ENCODE measurements around the gene TMEM132C. TPM values are rescaled to one million over a fixed set of nuclear protein-coding genes. Genes with fewer than 3 reads are reported as not detected.

The TMEM132C gene
- polyA plus RNA-seq, 1 of the 3 experiments (the other 2 are of a cell fraction) = not detected

DNA sequence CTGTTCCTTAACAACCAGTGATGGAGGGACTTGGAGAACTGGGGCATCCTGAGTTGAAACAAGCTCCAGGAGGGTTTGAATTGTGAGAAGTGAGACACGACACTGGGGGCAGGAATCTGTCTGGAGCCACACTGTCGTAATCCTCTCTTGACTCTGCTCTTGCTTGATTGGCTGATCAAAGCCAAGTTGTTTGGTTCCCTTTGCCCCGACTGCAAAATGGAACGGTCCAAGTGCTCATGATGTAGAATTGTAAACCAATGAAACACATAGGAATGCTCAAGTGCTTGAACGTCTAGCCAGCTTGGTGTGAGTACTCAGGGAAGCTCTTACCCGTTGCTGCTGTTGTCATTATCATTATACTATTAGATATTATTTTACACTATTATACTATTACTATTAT, 98.1 kb downstream of the TMEM132C start:
- no peaks in the 10 kb centered on the region for H3K9me3 ChIP-seq
- no peaks in the 10 kb centered on the region for H4K20me1 ChIP-seq (ENCODE audit: insufficient read depth)
- POLR2A ChIA-PET = no interaction called here
- no peaks in the 10 kb centered on the region for H3K9me2 ChIP-seq
- H3K27ac ChIP-seq (ENCODE audit: low read depth in 2 of 2, low read length in 1 of 2) = no peak overlapping the region
- H3K4me2 ChIP-seq = no peak overlapping the region
- H2AFZ ChIP-seq (ENCODE audit: low read depth) = no peak overlapping the region
- no peaks in the 10 kb centered on the region for H3K27me3 ChIP-seq (ENCODE audit: insufficient read depth)
- H3K9ac ChIP-seq = no peak overlapping the region
- no peaks in the 10 kb centered on the region for H3F3A ChIP-seq (replicated peaks; ENCODE audit: insufficient read depth)
- no peaks in the 10 kb centered on the region for H3K36me3 ChIP-seq (replicated peaks in 1 of 2; ENCODE audit: control insufficient read depth in 1 of 2, insufficient read depth in 2 of 2, low read length in 1 of 2)
- CTCF ChIA-PET = interaction anchor here (1.0 to 1.2 kb wide), 2 partner anchors 23 to 106 kb away, joined by 4 to 5 read pairs; no protein-coding TSS in a partner anchor
- no peaks in the 10 kb centered on the region for H3K79me2 ChIP-seq (ENCODE audit: insufficient read depth)
- TF ChIP-seq YY1 (IDR thresholded peaks at IDR 0.05; ENCODE audit: low read depth) = no peak
- TF ChIP-seq IRF3 (IDR thresholded peaks at IDR 0.05; ENCODE audit: low read depth, low read length) = no peak
- WGBS (ENCODE audit: low lambda C conversion rate) = 18% methylated on average over 6 of the region's 6 CpGs
- no peak overlapping the region for H3K4me3 ChIP-seq (ENCODE audit: low read depth in 2 of 2, low read length in 1 of 2)
- DNase-seq = no peak
- H3K4me1 ChIP-seq (ENCODE audit: control insufficient read depth in 1 of 2, insufficient read depth in 2 of 2, low read depth in 1 of 2, low read length in 1 of 2) = no peaks in the 10 kb centered on the region

- Histone ChIP-seq H3K79me2 (ENCODE audit: insufficient read depth) (no peaks in the 10 kb centered on the region), H3K27ac (ENCODE audit: low read depth in 2 of 2, low read length in 1 of 2) (no peak overlapping the region), H3F3A (replicated peaks; ENCODE audit: insufficient read depth) (no peaks in the 10 kb centered on the region), H4K20me1 (ENCODE audit: insufficient read depth) (no peaks in the 10 kb centered on the region), H3K4me3 (ENCODE audit: low read depth in 2 of 2, low read length in 1 of 2) (no peak overlapping the region), H3K9ac (no peak overlapping the region), H2AFZ (ENCODE audit: low read depth) (no peak overlapping the region), H3K9me3 (no peaks in the 10 kb centered on the region), H3K4me2 (no peak overlapping the region), H3K36me3 (replicated peaks in 1 of 2; ENCODE audit: control insufficient read depth in 1 of 2, insufficient read depth in 2 of 2, low read length in 1 of 2) (no peaks in the 10 kb centered on the region), H3K27me3 (ENCODE audit: insufficient read depth) (no peaks in the 10 kb centered on the region), H3K4me1 (ENCODE audit: control insufficient read depth in 1 of 2, insufficient read depth in 2 of 2, low read depth in 1 of 2, low read length in 1 of 2) (no peaks in the 10 kb centered on the region), H3K9me2 (no peaks in the 10 kb centered on the region)
- DNase-seq = no peak
- 33% methylated on average over 23 of the region's 26 CpGs for WGBS (ENCODE audit: low lambda C conversion rate)
- CTCF ChIA-PET = interaction anchor here (1.2 kb wide), 1 partner anchor 22 kb away, joined by 4 read pairs; no protein-coding TSS in a partner anchor
- POLR2A ChIA-PET = no interaction called here
- TF ChIP-seq FOXM1 (IDR thresholded peaks at IDR 0.05; ENCODE audit: low read depth) (no peak), TCF12 (IDR thresholded peaks at IDR 0.05) (no peak), RFX5 (IDR thresholded peaks at IDR 0.05; ENCODE audit: low read length) (no peak), FOSL2 (IDR thresholded peaks at IDR 0.05; ENCODE audit: borderline replicate concordance, low read depth) (no peak), NFIC (IDR thresholded peaks at IDR 0.05; ENCODE audit: borderline replicate concordance) (no peak), ELF1 (IDR thresholded peaks at IDR 0.05) (no peak), POLR2AphosphoS5 (IDR thresholded peaks at IDR 0.05; ENCODE audit: low read depth, low read length) (no peak), TAF1 (IDR thresholded peaks at IDR 0.05; ENCODE audit: borderline replicate concordance, low read depth, low read length) (no peak), RAD21 (IDR thresholded peaks at IDR 0.05; ENCODE audit: low read length) (no peak), SMC3 (IDR thresholded peaks at IDR 0.05; ENCODE audit: low read depth, low read length) (no peak), RCOR1 (IDR thresholded peaks at IDR 0.05; ENCODE audit: low read length) (no peak), ZBTB33 (IDR thresholded peaks at IDR 0.05; ENCODE audit: borderline replicate concordance, low read depth) (no peak), EZH2phosphoT487 (IDR thresholded peaks at IDR 0.05; ENCODE audit: borderline replicate concordance, low read depth) (no peak), EP300 (IDR thresholded peaks at IDR 0.05; ENCODE audit: borderline replicate concordance in 1 of 2, low read depth in 1 of 2, low read length in 1 of 2) (no peak)
- TF ChIP-seq, protein P1, sequence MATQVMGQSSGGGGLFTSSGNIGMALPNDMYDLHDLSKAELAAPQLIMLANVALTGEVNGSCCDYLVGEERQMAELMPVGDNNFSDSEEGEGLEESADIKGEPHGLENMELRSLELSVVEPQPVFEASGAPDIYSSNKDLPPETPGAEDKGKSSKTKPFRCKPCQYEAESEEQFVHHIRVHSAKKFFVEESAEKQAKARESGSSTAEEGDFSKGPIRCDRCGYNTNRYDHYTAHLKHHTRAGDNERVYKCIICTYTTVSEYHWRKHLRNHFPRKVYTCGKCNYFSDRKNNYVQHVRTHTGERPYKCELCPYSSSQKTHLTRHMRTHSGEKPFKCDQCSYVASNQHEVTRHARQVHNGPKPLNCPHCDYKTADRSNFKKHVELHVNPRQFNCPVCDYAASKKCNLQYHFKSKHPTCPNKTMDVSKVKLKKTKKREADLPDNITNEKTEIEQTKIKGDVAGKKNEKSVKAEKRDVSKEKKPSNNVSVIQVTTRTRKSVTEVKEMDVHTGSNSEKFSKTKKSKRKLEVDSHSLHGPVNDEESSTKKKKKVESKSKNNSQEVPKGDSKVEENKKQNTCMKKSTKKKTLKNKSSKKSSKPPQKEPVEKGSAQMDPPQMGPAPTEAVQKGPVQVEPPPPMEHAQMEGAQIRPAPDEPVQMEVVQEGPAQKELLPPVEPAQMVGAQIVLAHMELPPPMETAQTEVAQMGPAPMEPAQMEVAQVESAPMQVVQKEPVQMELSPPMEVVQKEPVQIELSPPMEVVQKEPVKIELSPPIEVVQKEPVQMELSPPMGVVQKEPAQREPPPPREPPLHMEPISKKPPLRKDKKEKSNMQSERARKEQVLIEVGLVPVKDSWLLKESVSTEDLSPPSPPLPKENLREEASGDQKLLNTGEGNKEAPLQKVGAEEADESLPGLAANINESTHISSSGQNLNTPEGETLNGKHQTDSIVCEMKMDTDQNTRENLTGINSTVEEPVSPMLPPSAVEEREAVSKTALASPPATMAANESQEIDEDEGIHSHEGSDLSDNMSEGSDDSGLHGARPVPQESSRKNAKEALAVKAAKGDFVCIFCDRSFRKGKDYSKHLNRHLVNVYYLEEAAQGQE (IDR thresholded peaks at IDR 0.05; ENCODE audit: low read depth, low read length) = no peak
- TF ChIP-seq, protein P2, sequence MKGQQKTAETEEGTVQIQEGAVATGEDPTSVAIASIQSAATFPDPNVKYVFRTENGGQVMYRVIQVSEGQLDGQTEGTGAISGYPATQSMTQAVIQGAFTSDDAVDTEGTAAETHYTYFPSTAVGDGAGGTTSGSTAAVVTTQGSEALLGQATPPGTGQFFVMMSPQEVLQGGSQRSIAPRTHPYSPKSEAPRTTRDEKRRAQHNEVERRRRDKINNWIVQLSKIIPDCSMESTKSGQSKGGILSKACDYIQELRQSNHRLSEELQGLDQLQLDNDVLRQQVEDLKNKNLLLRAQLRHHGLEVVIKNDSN (IDR thresholded peaks at IDR 0.05; ENCODE audit: borderline replicate concordance, low read depth) = no peak
- TF ChIP-seq, protein P3, sequence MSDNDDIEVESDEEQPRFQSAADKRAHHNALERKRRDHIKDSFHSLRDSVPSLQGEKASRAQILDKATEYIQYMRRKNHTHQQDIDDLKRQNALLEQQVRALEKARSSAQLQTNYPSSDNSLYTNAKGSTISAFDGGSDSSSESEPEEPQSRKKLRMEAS (IDR thresholded peaks at IDR 0.05; ENCODE audit: low read depth) = no peak
Observed at GRCh38 chr12:128365651-128366231, 98.8 kb downstream of the TMEM132C start.

Measured in SK-N-SH (cell line).